Activated T-helper 2 cell treated with anti-CD3 and anti-CD28 coated beads, Interferon-gamma antibody, Interleukin-2, Interleukin-4, amounts not matched to agents 10 μg/mL and 5 μg/mL and 100 μg/mL, durations not matched to agents 14 hours and 24 hours and 36 hours (primary cell): ENCODE results near the gene PFKFB1. TPM values are rescaled to one million over a fixed set of nuclear protein-coding genes. Genes with fewer than 3 reads are reported as not detected.

ENCODE experiments used
- DNase-seq: peaks from one replicate; pipeline ENCODE4 v3.0.0; 2021; ENCODE audit warnings: low spot score
- H3K27ac Mint-ChIP-seq: one replicate; pipeline ENCODE4 v1.8.0; 2021; ENCODE audit warnings: mixed read lengths
- H3K27me3 Mint-ChIP-seq: one replicate; pipeline ENCODE4 v1.8.0; 2021; ENCODE audit warnings: low read depth, mixed read lengths
- H3K36me3 Mint-ChIP-seq: one replicate; pipeline ENCODE4 v1.8.0; 2021; ENCODE audit warnings: low read depth, mixed read lengths
- H3K4me1 Mint-ChIP-seq: one replicate; pipeline ENCODE4 v1.8.0; 2021; ENCODE audit warnings: low read depth, mixed read lengths
- H3K4me3 Mint-ChIP-seq: one replicate; pipeline ENCODE4 v1.8.0; 2021; ENCODE audit warnings: low read depth, mild to moderate bottlenecking, moderate library complexity, mixed read lengths
- H3K9me3 Mint-ChIP-seq: one replicate; pipeline ENCODE4 v1.8.0; 2021; ENCODE audit warnings: mixed read lengths
- intact Hi-C: fragments of 100-400 bp; cut with micrococcal nuclease; formaldehyde crosslinking; loops from one replicate; pipeline ENCODE4 v1.15.1; 2023
- total RNA-seq: library from RNA; stranded (reverse); gene quantifications from 2 replicates; pipeline ENCODE4 v1.2.3, GENCODE V29; 2022

PFKFB1 gene
- total RNA-seq, 1 donor from 2014 or later, result 0.50 TPM

GRCh38 chrX:54930291-54931049 lies 63.5 kb downstream of the PFKFB1 start:
- no peaks in the 10 kb centered on the region for H3K9me3 Mint-ChIP-seq
- H3K27me3 Mint-ChIP-seq, result no peaks in the 10 kb centered on the region
- DNase-seq, result no peak
- intact Hi-C loops, result no loop called here
- H3K27ac Mint-ChIP-seq, result no peak overlapping the region
- H3K36me3 Mint-ChIP-seq, result no peaks in the 10 kb centered on the region
- H3K4me3 Mint-ChIP-seq, result no peak overlapping the region
- no peaks in the 10 kb centered on the region for H3K4me1 Mint-ChIP-seq

GRCh38 chrX:54928876-54929275 lies 65.1 kb downstream of the PFKFB1 start:
- Mint-ChIP-seq H3K36me3 (no peaks in the 10 kb centered on the region), H3K27ac (no peak overlapping the region), H3K4me3 (no peak overlapping the region), H3K9me3 (no peaks in the 10 kb centered on the region), H3K27me3 (no peaks in the 10 kb centered on the region), H3K4me1 (no peaks in the 10 kb centered on the region)
- no peak for DNase-seq
- intact Hi-C loops, result no loop called here

- intact Hi-C loops, result no loop called here
- Mint-ChIP-seq H3K36me3 (no peaks in the 10 kb centered on the region), H3K4me1 (peaks cover 3% of the 10 kb centered on the region), H3K4me3 (no peak overlapping the region), H3K9me3 (no peaks in the 10 kb centered on the region), H3K27ac (no peak overlapping the region), H3K27me3 (no peaks in the 10 kb centered on the region)
- no peak for DNase-seq
Measured at GRCh38 chrX:54926978-54927377, 67.0 kb downstream of the PFKFB1 start.

GRCh38 chrX:54923376-54923775 lies 70.6 kb downstream of the PFKFB1 start:
- Mint-ChIP-seq H3K27me3 (peaks cover 7% of the 10 kb centered on the region), H3K9me3 (no peaks in the 10 kb centered on the region), H3K27ac (no peak overlapping the region), H3K4me1 (peaks cover 14% of the 10 kb centered on the region), H3K4me3 (no peak overlapping the region), H3K36me3 (no peaks in the 10 kb centered on the region)
- intact Hi-C loops, result no loop called here
- no peak for DNase-seq

GRCh38 chrX:54922547-54922946 lies 71.4 kb downstream of the PFKFB1 start:
- Mint-ChIP-seq H3K4me1 (peaks cover 14% of the 10 kb centered on the region), H3K4me3 (peak overlapping the region; percentile 89), H3K27me3 (peaks cover 7% of the 10 kb centered on the region), H3K9me3 (no peaks in the 10 kb centered on the region), H3K27ac (no peak overlapping the region), H3K36me3 (no peaks in the 10 kb centered on the region)
- DNase-seq, result no peak
- intact Hi-C loops, result no loop called here

- intact Hi-C loops, result no loop called here
- H3K36me3 Mint-ChIP-seq, result no peaks in the 10 kb centered on the region
- peak; percentile 22 for DNase-seq
- H3K9me3 Mint-ChIP-seq, result no peaks in the 10 kb centered on the region
- peaks cover 7% of the 10 kb centered on the region for H3K27me3 Mint-ChIP-seq
- peak overlapping the region; percentile 89 for H3K4me3 Mint-ChIP-seq
- peaks cover 14% of the 10 kb centered on the region for H3K4me1 Mint-ChIP-seq
- peak overlapping the region; percentile 47 for H3K27ac Mint-ChIP-seq
Measured at GRCh38 chrX:54921427-54922021, 72.5 kb downstream of the PFKFB1 start.

- H3K4me1 Mint-ChIP-seq, result peaks cover 14% of the 10 kb centered on the region
- no peaks in the 10 kb centered on the region for H3K36me3 Mint-ChIP-seq
- H3K4me3 Mint-ChIP-seq, result peak within 1 kb of the TSS; percentile 89
- intact Hi-C loops, result no loop called here
- DNase-seq, result no peak
- H3K27ac Mint-ChIP-seq, result peak within 1 kb of the TSS; percentile 47
- H3K9me3 Mint-ChIP-seq, result no peaks in the 10 kb centered on the region
- H3K27me3 Mint-ChIP-seq, result peaks cover 7% of the 10 kb centered on the region
Measured at GRCh38 chrX:54920610-54921426, 73.2 kb downstream of the PFKFB1 start, which contains the start of gene TRO. TSS of gene TRO (plus strand) at chrX:54920824. CDS start at chrX:54922247, 1,423 bp downstream.

GRCh38 chrX:54909941-54910340 lies 84.0 kb downstream of the PFKFB1 start:
- Mint-ChIP-seq H3K4me1 (no peaks in the 10 kb centered on the region), H3K36me3 (no peaks in the 10 kb centered on the region), H3K4me3 (no peak overlapping the region), H3K9me3 (peaks cover 5% of the 10 kb centered on the region), H3K27me3 (no peaks in the 10 kb centered on the region), H3K27ac (no peak overlapping the region)
- intact Hi-C loops, result no loop called here
- no peak for DNase-seq

- intact Hi-C loops, result no loop called here
- no peaks in the 10 kb centered on the region for H3K36me3 Mint-ChIP-seq
- DNase-seq, result no peak
- H3K27ac Mint-ChIP-seq, result no peak overlapping the region
- no peaks in the 10 kb centered on the region for H3K9me3 Mint-ChIP-seq
- H3K4me1 Mint-ChIP-seq, result no peaks in the 10 kb centered on the region
- peaks cover 2% of the 10 kb centered on the region for H3K27me3 Mint-ChIP-seq
- H3K4me3 Mint-ChIP-seq, result no peak overlapping the region
Measured at GRCh38 chrX:54894159-54894558, 99.8 kb downstream of the PFKFB1 start.

GRCh38 chrX:54891573-54891972 lies 102.4 kb downstream of the PFKFB1 start:
- intact Hi-C loops, result loop anchor here (1.0 kb wide), 1 partner anchor 165 kb away; no protein-coding TSS in a partner anchor
- Mint-ChIP-seq H3K36me3 (no peaks in the 10 kb centered on the region), H3K4me1 (no peaks in the 10 kb centered on the region), H3K27me3 (peaks cover 2% of the 10 kb centered on the region), H3K4me3 (no peak overlapping the region), H3K9me3 (no peaks in the 10 kb centered on the region), H3K27ac (no peak overlapping the region)
- DNase-seq, result peak; percentile 8

- H3K4me1 Mint-ChIP-seq, result no peaks in the 10 kb centered on the region
- no peaks in the 10 kb centered on the region for H3K9me3 Mint-ChIP-seq
- no peaks in the 10 kb centered on the region for H3K36me3 Mint-ChIP-seq
- no peak overlapping the region for H3K27ac Mint-ChIP-seq
- no peak overlapping the region for H3K4me3 Mint-ChIP-seq
- peaks cover 2% of the 10 kb centered on the region for H3K27me3 Mint-ChIP-seq
- intact Hi-C loops, result no loop called here
- DNase-seq, result no peak
Measured at GRCh38 chrX:54885740-54886139, 108.2 kb downstream of the PFKFB1 start.
